Fibroblast of villous mesenchyme (primary cell): ENCODE data around the gene MYBPC1. TPM values are rescaled to one million over a fixed set of nuclear protein-coding genes. Genes with fewer than 3 reads are reported as not detected.
A peak's percentile ranks its signal among the peaks of the same experiment; 100 is the strongest.

Experiments used
- DNase-seq: peaks from one replicate; pipeline ENCODE4 v3.0.0-alpha.2; 2010; ENCODE audit warnings: low read depth
- H3K4me3 ChIP-seq: 2 replicates; pipeline ENCODE4 v1.5.1; 2011; ENCODE audit warnings: low read depth, mild to moderate bottlenecking, low read length
- total RNA-seq: library from RNA; depleted of rRNA; stranded (reverse); fragments of >200 nt; gene quantifications from 2 replicates; pipeline ENCODE4 v1.2.3, GENCODE V29; 2012
- TF ChIP-seq, protein P1 (sequence below): IDR thresholded peaks from 2 replicates; pipeline ENCODE4 v1.5.1; 2012; ENCODE audit warnings: low read depth, mild to moderate bottlenecking, low read length; ENCODE audit not compliant: insufficient read depth

The MYBPC1 gene
- total RNA-seq, 1 donor, result not detected

DNA sequence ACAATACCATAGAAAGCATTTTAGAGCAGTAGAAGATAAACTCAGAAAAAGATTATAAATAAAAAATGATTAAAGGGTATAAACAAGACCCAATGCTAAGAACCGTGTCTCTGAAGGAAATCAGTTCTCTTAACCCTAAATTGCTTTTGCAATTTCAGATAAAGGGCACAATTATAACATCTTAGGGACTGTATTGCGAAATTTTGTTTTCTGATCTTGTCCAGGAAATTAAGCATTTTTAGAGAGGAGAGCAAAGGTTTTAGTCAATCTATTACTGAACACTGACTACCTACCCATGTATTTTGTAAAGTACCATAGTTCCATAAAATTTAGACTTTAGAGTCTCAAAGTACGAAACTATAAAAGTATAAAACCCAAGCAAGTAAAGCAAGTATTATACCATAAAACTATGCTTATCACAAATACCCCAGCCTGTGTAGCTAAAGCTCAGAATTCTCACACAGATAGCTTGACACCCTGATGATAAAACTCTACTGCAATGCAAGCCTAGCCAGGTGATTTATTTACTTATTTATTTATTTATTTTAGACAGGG, 95.8 kb downstream of the MYBPC1 start:
- no peak overlapping the region for H3K4me3 ChIP-seq
- no peak for DNase-seq
- TF ChIP-seq, protein P1, sequence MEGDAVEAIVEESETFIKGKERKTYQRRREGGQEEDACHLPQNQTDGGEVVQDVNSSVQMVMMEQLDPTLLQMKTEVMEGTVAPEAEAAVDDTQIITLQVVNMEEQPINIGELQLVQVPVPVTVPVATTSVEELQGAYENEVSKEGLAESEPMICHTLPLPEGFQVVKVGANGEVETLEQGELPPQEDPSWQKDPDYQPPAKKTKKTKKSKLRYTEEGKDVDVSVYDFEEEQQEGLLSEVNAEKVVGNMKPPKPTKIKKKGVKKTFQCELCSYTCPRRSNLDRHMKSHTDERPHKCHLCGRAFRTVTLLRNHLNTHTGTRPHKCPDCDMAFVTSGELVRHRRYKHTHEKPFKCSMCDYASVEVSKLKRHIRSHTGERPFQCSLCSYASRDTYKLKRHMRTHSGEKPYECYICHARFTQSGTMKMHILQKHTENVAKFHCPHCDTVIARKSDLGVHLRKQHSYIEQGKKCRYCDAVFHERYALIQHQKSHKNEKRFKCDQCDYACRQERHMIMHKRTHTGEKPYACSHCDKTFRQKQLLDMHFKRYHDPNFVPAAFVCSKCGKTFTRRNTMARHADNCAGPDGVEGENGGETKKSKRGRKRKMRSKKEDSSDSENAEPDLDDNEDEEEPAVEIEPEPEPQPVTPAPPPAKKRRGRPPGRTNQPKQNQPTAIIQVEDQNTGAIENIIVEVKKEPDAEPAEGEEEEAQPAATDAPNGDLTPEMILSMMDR, result no peak

DNA sequence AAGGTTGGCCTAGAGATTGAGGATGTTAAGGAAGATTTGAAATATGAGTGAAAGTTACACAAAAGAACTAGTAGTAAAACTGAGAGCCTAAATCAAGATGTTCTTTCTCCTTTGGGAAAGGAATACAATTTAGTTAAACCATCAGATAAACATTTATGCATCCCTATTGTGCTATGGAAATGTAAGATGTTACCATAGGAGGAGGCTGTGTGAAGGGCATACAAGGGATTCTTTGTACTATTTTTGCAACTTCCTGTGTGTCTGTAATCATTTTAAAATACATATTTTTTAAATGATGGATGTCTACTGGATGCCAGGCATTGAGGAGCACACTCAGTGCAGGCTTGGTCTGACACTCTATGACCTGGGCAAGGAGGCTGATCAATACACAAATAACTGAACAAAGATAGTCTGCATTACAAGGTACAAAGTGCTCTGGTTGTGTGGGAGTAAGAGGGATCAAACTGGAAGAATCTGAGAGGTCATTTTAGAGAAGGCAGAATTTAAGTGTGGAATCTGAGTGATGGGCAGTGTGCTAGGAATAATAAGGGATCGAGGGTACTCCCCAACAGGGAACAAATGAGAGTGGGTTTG, 96.8 kb downstream of the MYBPC1 start:
- H3K4me3 ChIP-seq, result no peak overlapping the region
- TF ChIP-seq, protein P1, result no peak
- no peak for DNase-seq

DNA sequence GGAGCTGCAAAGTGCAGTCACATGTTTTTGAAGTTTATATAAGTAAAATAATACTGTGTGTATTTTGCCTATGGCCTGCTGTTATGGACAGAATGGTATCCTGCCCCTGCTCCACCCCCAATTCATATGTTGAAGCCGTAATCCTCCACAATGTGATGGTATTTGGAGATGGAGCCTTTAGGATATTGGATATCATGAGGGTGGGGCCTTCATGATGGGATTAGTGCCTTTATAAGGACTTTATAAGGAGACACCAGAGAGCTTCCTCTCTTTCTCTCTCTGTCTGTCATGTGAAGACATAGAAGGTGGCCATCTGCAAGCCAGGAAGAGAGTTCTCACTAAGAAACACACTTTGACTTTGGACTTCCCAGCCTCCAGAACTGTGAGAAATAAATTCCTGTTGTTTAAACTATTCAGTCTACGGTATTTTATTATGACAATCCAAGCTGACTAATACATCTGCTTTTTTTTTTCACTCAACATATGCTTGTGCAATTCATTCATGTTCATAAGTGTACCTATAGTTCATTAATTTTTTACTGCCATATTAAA, 99.6 kb downstream of the MYBPC1 start:
- H3K4me3 ChIP-seq, result no peak overlapping the region
- no peak for DNase-seq
- TF ChIP-seq, protein P1, result no peak

DNA sequence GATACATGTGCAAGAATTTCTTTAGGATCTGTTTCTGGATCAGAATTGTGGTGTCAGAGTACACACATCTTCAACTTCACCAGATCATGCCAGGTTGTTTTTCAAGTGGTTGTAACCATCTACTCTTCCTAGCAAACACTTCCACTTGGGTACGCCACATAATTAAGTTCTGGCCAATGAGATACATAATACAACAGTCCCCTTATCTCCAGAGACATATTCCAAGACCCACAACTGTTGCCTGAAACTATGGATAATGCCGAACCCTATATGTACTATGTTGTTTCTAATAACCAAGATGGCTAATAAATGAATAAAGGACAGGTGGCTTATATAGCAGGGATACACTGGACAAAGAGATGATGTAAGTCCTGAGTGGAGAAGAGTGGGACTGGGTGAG, 100.2 kb downstream of the MYBPC1 start:
- TF ChIP-seq, protein P1, result no peak
- DNase-seq, result no peak
- no peak overlapping the region for H3K4me3 ChIP-seq

DNA sequence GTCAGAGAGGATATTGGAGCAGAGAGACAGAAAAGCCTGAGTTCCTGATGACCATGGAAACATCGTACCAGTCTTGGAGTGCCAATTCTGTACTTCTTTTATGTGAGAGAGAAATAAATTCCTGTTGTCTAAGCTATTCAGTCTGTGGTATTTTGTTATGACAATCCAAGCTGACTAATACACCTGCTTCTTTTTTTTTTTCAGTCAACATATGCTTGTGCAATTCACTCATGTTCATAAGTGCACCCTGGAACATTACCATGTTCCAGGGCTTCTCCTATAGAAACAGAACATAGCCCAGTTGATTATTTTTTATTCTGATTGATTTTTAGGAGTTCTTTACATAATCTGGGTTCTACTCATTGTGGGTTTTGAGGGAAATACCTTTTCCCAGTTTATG, 100.9 kb downstream of the MYBPC1 start:
- TF ChIP-seq, protein P1, result no peak
- DNase-seq, result peak; percentile 42
- no peak overlapping the region for H3K4me3 ChIP-seq

DNA sequence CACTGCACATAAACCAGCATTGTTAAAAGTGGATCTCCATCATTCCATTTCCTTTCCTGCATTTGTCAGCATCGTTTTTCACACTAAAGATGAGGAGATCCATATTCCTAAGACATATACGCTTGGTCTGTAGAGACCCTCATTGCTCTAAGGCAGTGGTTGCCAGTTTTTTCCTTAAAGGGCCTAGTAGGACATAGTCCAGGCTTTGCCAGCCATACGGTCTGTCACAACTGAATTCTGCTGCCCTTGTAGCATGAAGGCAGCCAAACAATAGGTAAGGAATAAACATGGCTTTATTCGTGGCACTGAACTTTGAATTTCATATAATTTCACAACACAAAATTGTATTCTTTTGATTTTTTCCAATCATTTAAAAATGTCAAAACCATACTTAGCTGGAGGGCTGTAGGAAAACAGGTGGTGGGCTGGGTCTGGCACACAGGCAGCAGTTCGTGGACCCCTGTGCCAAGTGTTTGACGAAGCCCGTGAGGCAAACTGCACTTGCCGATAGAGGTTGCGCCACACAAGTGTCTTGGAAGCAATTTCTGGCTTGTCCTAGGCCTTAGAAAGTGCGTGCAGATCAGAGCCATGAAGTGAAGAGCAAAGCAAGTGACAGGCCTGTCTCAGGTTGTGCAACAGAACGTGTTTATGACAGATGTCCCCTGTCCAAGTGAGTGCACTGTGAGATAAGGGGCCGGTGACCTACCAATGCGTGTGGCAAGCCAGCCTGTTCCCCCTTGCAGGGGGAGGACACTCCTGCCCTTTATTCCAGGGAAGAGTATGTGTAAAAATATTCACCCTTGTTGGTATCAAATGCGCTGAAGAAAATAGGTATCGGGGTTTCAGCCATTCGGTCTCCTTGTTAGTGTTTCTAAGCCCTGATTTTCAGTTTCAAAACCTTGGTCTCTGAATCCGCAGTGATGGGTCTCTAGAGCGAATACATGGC, 101.8 kb downstream of the MYBPC1 start:
- DNase-seq, result peak; percentile 10

More for the DNA sequence above, 101.8 kb downstream of the MYBPC1 start:
- TF ChIP-seq, protein P1, result no peak
- H3K4me3 ChIP-seq, result peak overlapping the region; percentile 81
